H1 (cell line): Measurements from ENCODE around the gene FRMD4B. TPM values are rescaled to one million over a fixed set of nuclear protein-coding genes. Genes with fewer than 3 reads are reported as not detected.

Experiments
- CTCF ChIA-PET: fragments of 300-600 bp; sonication (Branson Sonifier 250); formaldehyde crosslinking; loops from one replicate; lab custom pipeline; 2021; ENCODE audit not compliant: partially characterized antibody; lab: Charles Lee
- POLR2A ChIA-PET: fragments of 300-600 bp; sonication (Branson Sonifier 250); formaldehyde crosslinking; loops from one replicate; lab custom pipeline; 2021; ENCODE audit warnings: inconsistent platforms; ENCODE audit not compliant: partially characterized antibody; lab: Charles Lee
- DNase-seq, 2 experiments: peaks; one replicate each; pipeline versions ENCODE4 v3.0.0 to v3.0.0-alpha.2; 2010 to 2022; ENCODE audit warnings: low spot score in 2 of 2, low read depth in 1 of 2, mixed read lengths in 1 of 2
- FAIRE-seq: peaks from 2 replicates; lab custom pipeline; 2011; peaks lifted over from hg19 to GRCh38; lab: Jason Lieb, UNC
- H2AFZ ChIP-seq: 2 replicates; pipeline ENCODE4 v1.8.1; 2012; ENCODE audit warnings: low read length, inconsistent platforms
- H2AK5ac ChIP-seq: 2 replicates; pipeline ENCODE4 v1.6.1; 2013; ENCODE audit warnings: low read depth, low read length
- H2BK120ac ChIP-seq: replicated peaks from 2 replicates; pipeline ENCODE3; 2013; ENCODE audit warnings: low read depth, low read length, inconsistent platforms
- H2BK12ac ChIP-seq: 2 replicates; pipeline ENCODE4 v1.6.1; 2013; ENCODE audit warnings: low read depth, low read length
- H2BK15ac ChIP-seq: 2 replicates; pipeline ENCODE4 v1.6.1; 2013; ENCODE audit warnings: low read length
- H2BK20ac ChIP-seq: 2 replicates; pipeline ENCODE4 v1.6.1; 2013; ENCODE audit warnings: low read length
- H2BK5ac ChIP-seq: 2 replicates; pipeline ENCODE4 v1.6.1; 2013; ENCODE audit warnings: low read depth, low read length
- H3K14ac ChIP-seq: 2 replicates; pipeline ENCODE4 v1.6.1; 2013; ENCODE audit warnings: inconsistent platforms; ENCODE audit not compliant: insufficient read length
- H3K18ac ChIP-seq: 2 replicates; pipeline ENCODE4 v1.6.1; 2013; ENCODE audit warnings: low read length; ENCODE audit errors: extremely low read depth
- H3K23ac ChIP-seq: 2 replicates; pipeline ENCODE4 v1.6.1; 2013; ENCODE audit warnings: inconsistent platforms; ENCODE audit not compliant: insufficient read length
- H3K23me2 ChIP-seq: 2 replicates; pipeline ENCODE4 v1.6.1; 2013; ENCODE audit warnings: low read depth, low read length
- H3K27ac ChIP-seq: 2 replicates; pipeline ENCODE4 v1.6.1; 2011; ENCODE audit warnings: low read depth, low read length, inconsistent platforms
- H3K27me3 ChIP-seq, 4 experiments: replicated peaks in 1 of 4; 1 replicate in 1 of 4; 2 replicates in 3 of 4; pipeline versions ENCODE4 v1.6.1 to v1.8.1; 2011 to 2013; ENCODE audit warnings: low read length in 3 of 4, mild to moderate bottlenecking in 3 of 4, inconsistent platforms in 2 of 4, mixed read lengths in 2 of 4, moderate library complexity in 1 of 4; ENCODE audit not compliant: control insufficient read depth in 3 of 4, insufficient read depth in 3 of 4; ENCODE audit errors: extremely low read depth in 1 of 4
- H3K36me3 ChIP-seq, 4 experiments: 2 replicates each; pipeline versions ENCODE4 v1.6.1 to v1.8.1; 2011 to 2013; ENCODE audit warnings: mild to moderate bottlenecking in 4 of 4, low read length in 3 of 4, moderate library complexity in 2 of 4, control low read depth in 1 of 4, inconsistent platforms in 1 of 4; ENCODE audit not compliant: insufficient read depth in 4 of 4, control insufficient read depth in 2 of 4
- H3K4ac ChIP-seq: replicated peaks from 2 replicates; pipeline ENCODE3; 2013; ENCODE audit warnings: low read length, low read depth, mixed read lengths, inconsistent platforms; ENCODE audit not compliant: insufficient read length
- H3K4me1 ChIP-seq, 4 experiments: replicated peaks in 1 of 4; 1 replicate in 1 of 4; 2 replicates in 3 of 4; pipeline versions ENCODE4 v1.6.1 to v1.8.1; 2011 to 2013; ENCODE audit warnings: low read length in 3 of 4, inconsistent platforms in 2 of 4, mixed read lengths in 1 of 4; ENCODE audit not compliant: insufficient read depth in 4 of 4, control insufficient read depth in 3 of 4
- H3K4me2 ChIP-seq, 2 experiments: 2 replicates each; pipeline versions ENCODE4 v1.6.1 to v1.8.1; 2011 to 2013; ENCODE audit warnings: low read depth in 2 of 2, low read length in 2 of 2, control low read depth in 1 of 2, inconsistent platforms in 1 of 2, mild to moderate bottlenecking in 1 of 2; ENCODE audit not compliant: insufficient read depth in 1 of 2
- H3K4me3 ChIP-seq, 4 experiments: fragments of 200-600, 300-600 bp in 1 of 4; sonication (generic), shearing (Covaris generic), sonication (Bioruptor Twin) in 1 of 4; 2 replicates each; pipeline versions ENCODE4 v1.5.1 to v1.8.1; 2011 to 2016; ENCODE audit warnings: low read length in 4 of 4, low read depth in 3 of 4, control low read depth in 2 of 4, inconsistent platforms in 2 of 4, mild to moderate bottlenecking in 2 of 4, mixed read lengths in 1 of 4, moderate library complexity in 1 of 4; ENCODE audit not compliant: insufficient read depth in 2 of 4; ENCODE audit errors: extremely low read depth in 1 of 4
- H3K56ac ChIP-seq: replicated peaks from 2 replicates; pipeline ENCODE3; 2013; ENCODE audit warnings: low read depth, mild to moderate bottlenecking, mixed read lengths, low read length, inconsistent platforms; ENCODE audit not compliant: insufficient read length
- H3K79me1 ChIP-seq: 2 replicates; pipeline ENCODE4 v1.6.1; 2013; ENCODE audit warnings: low read depth, low read length, control low read depth
- H3K79me2 ChIP-seq, 2 experiments: 2 replicates each; pipeline versions ENCODE4 v1.6.1 to v1.8.1; 2012 to 2013; ENCODE audit warnings: low read length in 2 of 2, mild to moderate bottlenecking in 2 of 2, inconsistent platforms in 1 of 2; ENCODE audit not compliant: insufficient read depth in 2 of 2, control insufficient read depth in 1 of 2
- H3K9ac ChIP-seq, 4 experiments: replicated peaks in 1 of 4; 1 replicate in 1 of 4; 2 replicates in 3 of 4; pipeline versions ENCODE4 v1.6.1 to v1.8.1; 2011 to 2013; ENCODE audit warnings: low read depth in 3 of 4, low read length in 3 of 4, control low read depth in 2 of 4, mild to moderate bottlenecking in 2 of 4, moderate library complexity in 2 of 4, inconsistent platforms in 1 of 4; ENCODE audit errors: extremely low read depth in 1 of 4
- H3K9me3 ChIP-seq, 2 experiments: 2 replicates each; pipeline versions ENCODE4 v1.6.1 to v1.8.1; 2012 to 2013; ENCODE audit warnings: mild to moderate bottlenecking in 2 of 2, moderate library complexity in 2 of 2, control low read depth in 1 of 2, inconsistent platforms in 1 of 2, low read depth in 1 of 2, low read length in 1 of 2, mixed read lengths in 1 of 2; ENCODE audit not compliant: insufficient read depth in 2 of 2
- H4K20me1 ChIP-seq, 2 experiments: replicated peaks in 1 of 2; 2 replicates each; pipeline versions ENCODE3 to v1.8.1; 2011 to 2013; ENCODE audit warnings: inconsistent platforms in 2 of 2, low read length in 2 of 2, mild to moderate bottlenecking in 1 of 2; ENCODE audit not compliant: insufficient read depth in 2 of 2, control insufficient read depth in 1 of 2
- H4K5ac ChIP-seq: 2 replicates; pipeline ENCODE4 v1.6.1; 2013; ENCODE audit warnings: low read length, low read depth, mixed read lengths, inconsistent platforms; ENCODE audit not compliant: insufficient read length
- H4K8ac ChIP-seq: 2 replicates; pipeline ENCODE4 v1.8.0; 2013; ENCODE audit warnings: mild to moderate bottlenecking, moderate library complexity, low read length, inconsistent platforms; ENCODE audit not compliant: insufficient read depth; ENCODE audit errors: extremely low read depth
- H4K91ac ChIP-seq: replicated peaks from 2 replicates; pipeline ENCODE3; 2013; ENCODE audit warnings: low read length, mixed read lengths, inconsistent platforms; ENCODE audit not compliant: insufficient read length
- CTBP2 ChIP-seq: IDR thresholded peaks from 2 replicates; pipeline ENCODE4 v1.7.0; 2011; ENCODE audit warnings: borderline replicate concordance, mild to moderate bottlenecking, moderate library complexity, mixed read lengths, low read length; ENCODE audit not compliant: insufficient read depth, insufficient read length
- EZH2 ChIP-seq: fragments of 200-600 bp; sonication (generic); IDR thresholded peaks from 2 replicates; pipeline ENCODE4 v1.7.1; 2012; ENCODE audit warnings: low read depth, mild to moderate bottlenecking, moderate library complexity, low read length, inconsistent platforms; ENCODE audit not compliant: severe bottlenecking
- NANOG ChIP-seq: IDR thresholded peaks from 2 replicates; pipeline ENCODE4 v1.6.1; 2011; ENCODE audit warnings: low read length, low read depth, mild to moderate bottlenecking, inconsistent platforms; ENCODE audit not compliant: insufficient read depth, poor library complexity, severe bottlenecking
- SIN3A ChIP-seq, 2 experiments: IDR thresholded peaks in 1 of 2; conservative IDR thresholded peaks in 1 of 2; 2 replicates each; pipeline ENCODE4 v1.6.1; 2011 to 2012; ENCODE audit warnings: low read length in 2 of 2, improper control_type of control experiment in 1 of 2, low read depth in 1 of 2, mild to moderate bottlenecking in 1 of 2
- TAF1 ChIP-seq: IDR thresholded peaks from 2 replicates; pipeline ENCODE4 v1.6.1; 2011; ENCODE audit warnings: mild to moderate bottlenecking, low read depth, low read length
- TAF7 ChIP-seq: optimal IDR thresholded peaks from 2 replicates; pipeline ENCODE3; 2011; ENCODE audit warnings: low read depth, mild to moderate bottlenecking, inconsistent platforms, low read length, moderate library complexity, borderline replicate concordance
- TBP ChIP-seq: IDR thresholded peaks from 2 replicates; pipeline ENCODE4 v1.6.1; 2011; ENCODE audit warnings: low read depth, low read length, improper control_type of control experiment
- YY1 ChIP-seq: IDR thresholded peaks from 2 replicates; pipeline ENCODE4 v1.6.1; 2011; ENCODE audit warnings: low read depth, mild to moderate bottlenecking, low read length
- WGBS, 2 experiments: shearing (Covaris generic) in 1 of 2; methylation state at CpG; one replicate each; pipeline versions ENCODE4 v1.1.6 to v1.1.7; 2013 to 2015; ENCODE audit warnings: low lambda C conversion rate in 2 of 2, mixed read lengths in 2 of 2, inconsistent platforms in 1 of 2, low coverage in 1 of 2, missing lambda C conversion rate in 1 of 2; ENCODE audit not compliant: insufficient replicate concordance in 2 of 2, insufficient coverage in 1 of 2, insufficient read length in 1 of 2; ENCODE audit errors: extremely low coverage in 1 of 2, missing lambda C conversion rate in 1 of 2; 5-methylcytosine and 5-hydroxymethylcytosine counted together
- polyA plus RNA-seq, 7 experiments: library from polyadenylated mRNA; depleted of rRNA in 3 of 7; stranded (reverse) in 5 of 7; unstranded in 2 of 7; fragments of >200 nt in 5 of 7; fragments of 200-250 nt in 2 of 7; gene quantifications; 1 replicate in 5 of 7; 2 replicates in 1 of 7; 4 replicates in 1 of 7; pipeline versions ENCODE4 v1.2.1 to v1.2.3, GENCODE V29; 2011 to 2013; ENCODE audit warnings: missing spikeins in 2 of 7, mixed read lengths in 2 of 7
- total RNA-seq: library from RNA; stranded (reverse); fragmentation: NEBNext Ultra II Directional; extraction: Animal tissue kit (Norgen Biotek cat#: 25700); gene quantifications from 2 replicates; pipeline ENCODE4 v1.2.1, GENCODE V29; 2021
- TF ChIP-seq, protein P1 (sequence below): IDR thresholded peaks from 2 replicates; pipeline ENCODE4 v1.6.1; 2011; ENCODE audit warnings: low read length, improper control_type of control experiment
- TF ChIP-seq, protein P2 (sequence below), 3 experiments: IDR thresholded peaks; 1 replicate in 2 of 3; 2 replicates in 1 of 3; pipeline versions ENCODE4 v1.5.1 to v1.6.1; 2011; ENCODE audit warnings: low read length in 3 of 3, mild to moderate bottlenecking in 3 of 3, inconsistent platforms in 2 of 3, low read depth in 1 of 3, moderate library complexity in 1 of 3; ENCODE audit not compliant: insufficient read depth in 1 of 3; ENCODE audit errors: control extremely low read depth in 1 of 3

FRMD4B gene
- total and polyA plus RNA-seq, 2 of the 8 experiments (the other 6 are each of a cell fraction or from before 2014, with no cell fraction given), result 2.7 to 7.2 TPM

DNA sequence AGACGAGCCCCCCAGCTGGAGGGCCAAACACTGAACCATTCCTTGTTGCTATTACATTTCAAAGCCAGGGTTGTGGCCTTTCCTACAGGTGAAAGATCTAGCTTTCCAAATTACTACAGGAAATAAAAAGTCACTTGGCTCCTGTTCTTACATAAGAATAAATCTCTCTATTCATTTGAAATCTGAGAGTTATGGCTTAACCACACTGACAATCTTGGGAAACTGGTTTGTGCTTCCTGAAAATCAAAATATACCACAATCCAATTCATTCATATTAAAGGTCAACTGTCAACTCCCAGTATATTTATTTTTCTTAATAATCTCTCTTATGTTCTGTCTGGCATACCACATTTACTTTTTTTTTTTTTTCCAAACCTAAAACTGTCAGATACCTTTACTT is 159.8 kb downstream of the FRMD4B start:
- Histone ChIP-seq H4K20me1 (no peaks in the 10 kb centered on the region), H2AFZ (no peak overlapping the region), H3K27ac (no peak overlapping the region), H3K4ac (no peak overlapping the region), H4K8ac (no peak overlapping the region), H3K4me1 (no peaks in the 10 kb centered on the region), H3K4me3 (no peak overlapping the region), H3K14ac (no peak overlapping the region), H3K9me3 (no peaks in the 10 kb centered on the region), H2BK120ac (no peak overlapping the region), H3K23ac (no peak overlapping the region), H3K79me2 (no peaks in the 10 kb centered on the region), H3K56ac (no peak overlapping the region), H2BK12ac (no peak overlapping the region), H4K5ac (no peak overlapping the region), H3K18ac (no peak overlapping the region), H3K27me3 (no peaks in the 10 kb centered on the region), H3K23me2 (no peaks in the 10 kb centered on the region), H2BK15ac (no peak overlapping the region), H2BK20ac (no peak overlapping the region), H2BK5ac (no peak overlapping the region), H4K91ac (no peak overlapping the region), H3K36me3 (no peaks in the 10 kb centered on the region), H3K4me2 (no peak overlapping the region), H2AK5ac (no peak overlapping the region), H3K79me1 (no peaks in the 10 kb centered on the region), H3K9ac (no peak overlapping the region)
- FAIRE-seq (no peak), DNase-seq (no peak)
- CTCF ChIA-PET, result interaction anchor here (0.8 to 1.5 kb wide), 3 partner anchors 9 to 63 kb away, joined by 3 to 4 read pairs (median 3); no protein-coding TSS in a partner anchor
- 100% methylated on average over 1 of the region's 1 CpG; no CpG with 5 or more reads in 1 of the 2 experiments for WGBS, 2 experiments
- POLR2A ChIA-PET, result no interaction called here
- no peak for TF ChIP-seq SIN3A (conservative IDR thresholded peaks at IDR 0.05 in 1 of 2, IDR thresholded peaks at IDR 0.05 in 1 of 2; ENCODE audit: low read depth in 1 of 2, low read length in 2 of 2)
- TF ChIP-seq TBP, result no peak
- no peak for TF ChIP-seq EZH2
- TF ChIP-seq NANOG, result no peak
- TF ChIP-seq, protein P1, sequence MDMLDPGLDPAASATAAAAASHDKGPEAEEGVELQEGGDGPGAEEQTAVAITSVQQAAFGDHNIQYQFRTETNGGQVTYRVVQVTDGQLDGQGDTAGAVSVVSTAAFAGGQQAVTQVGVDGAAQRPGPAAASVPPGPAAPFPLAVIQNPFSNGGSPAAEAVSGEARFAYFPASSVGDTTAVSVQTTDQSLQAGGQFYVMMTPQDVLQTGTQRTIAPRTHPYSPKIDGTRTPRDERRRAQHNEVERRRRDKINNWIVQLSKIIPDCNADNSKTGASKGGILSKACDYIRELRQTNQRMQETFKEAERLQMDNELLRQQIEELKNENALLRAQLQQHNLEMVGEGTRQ, result no peak
- TF ChIP-seq CTBP2, result no peak
- TF ChIP-seq TAF1, result no peak
- TF ChIP-seq, protein P2, sequence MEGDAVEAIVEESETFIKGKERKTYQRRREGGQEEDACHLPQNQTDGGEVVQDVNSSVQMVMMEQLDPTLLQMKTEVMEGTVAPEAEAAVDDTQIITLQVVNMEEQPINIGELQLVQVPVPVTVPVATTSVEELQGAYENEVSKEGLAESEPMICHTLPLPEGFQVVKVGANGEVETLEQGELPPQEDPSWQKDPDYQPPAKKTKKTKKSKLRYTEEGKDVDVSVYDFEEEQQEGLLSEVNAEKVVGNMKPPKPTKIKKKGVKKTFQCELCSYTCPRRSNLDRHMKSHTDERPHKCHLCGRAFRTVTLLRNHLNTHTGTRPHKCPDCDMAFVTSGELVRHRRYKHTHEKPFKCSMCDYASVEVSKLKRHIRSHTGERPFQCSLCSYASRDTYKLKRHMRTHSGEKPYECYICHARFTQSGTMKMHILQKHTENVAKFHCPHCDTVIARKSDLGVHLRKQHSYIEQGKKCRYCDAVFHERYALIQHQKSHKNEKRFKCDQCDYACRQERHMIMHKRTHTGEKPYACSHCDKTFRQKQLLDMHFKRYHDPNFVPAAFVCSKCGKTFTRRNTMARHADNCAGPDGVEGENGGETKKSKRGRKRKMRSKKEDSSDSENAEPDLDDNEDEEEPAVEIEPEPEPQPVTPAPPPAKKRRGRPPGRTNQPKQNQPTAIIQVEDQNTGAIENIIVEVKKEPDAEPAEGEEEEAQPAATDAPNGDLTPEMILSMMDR (IDR thresholded peaks at IDR 0.05; ENCODE audit: control extremely low read depth in 1 of 3, insufficient read depth in 1 of 3, low read depth in 1 of 3, low read length in 3 of 3), result no peak
- no peak for TF ChIP-seq YY1
- no peak for TF ChIP-seq TAF7
